Left kidney (tissue), 2 donors: ENCODE measurements around the gene COMMD1. TPM values are rescaled to one million over a fixed set of nuclear protein-coding genes. Genes with fewer than 3 reads are reported as not detected.

ENCODE experiments used
- DNase-seq: peaks from one replicate; pipeline ENCODE4 v3.0.0-alpha.2; 2013
- polyA plus RNA-seq: library from polyadenylated mRNA; unstranded; fragments of 120-200 nt; gene quantifications from one replicate; pipeline ENCODE4 v1.2.1, GENCODE V29; 2013; ENCODE audit not compliant: insufficient read length

The COMMD1 gene
- polyA plus RNA-seq, 1 donor, result 77.0 TPM

DNA sequence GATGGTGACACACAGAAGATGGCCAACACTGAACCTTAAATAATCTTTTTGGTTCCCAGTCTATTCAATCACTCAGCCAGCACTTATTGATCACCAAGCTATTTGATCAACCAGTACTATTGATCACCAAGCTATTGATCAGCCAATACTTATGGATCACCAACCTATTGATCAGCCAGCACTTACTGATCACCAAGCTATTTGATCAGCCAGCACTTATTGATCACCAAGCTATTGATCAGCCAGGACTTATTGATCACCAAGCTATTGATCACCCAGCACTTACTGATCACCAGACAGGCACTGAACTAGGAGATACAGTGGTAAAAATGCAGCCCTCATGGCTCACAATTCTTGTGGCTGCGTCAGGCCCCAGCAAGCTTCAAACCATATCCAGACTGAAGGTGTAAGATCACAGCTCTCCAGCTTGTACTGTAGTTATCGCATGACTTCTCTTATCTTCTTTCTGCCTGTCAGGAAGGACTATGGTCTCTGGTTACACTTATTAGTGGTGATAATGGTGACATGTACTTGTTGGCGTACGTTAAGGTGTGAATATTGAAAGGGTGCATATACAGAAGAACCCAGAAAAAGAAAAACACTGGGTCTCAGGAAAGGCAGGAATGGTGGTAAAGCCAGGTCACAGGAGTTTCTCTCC, 272.0 kb downstream of the COMMD1 start:
- DNase-seq, result no peak

DNA sequence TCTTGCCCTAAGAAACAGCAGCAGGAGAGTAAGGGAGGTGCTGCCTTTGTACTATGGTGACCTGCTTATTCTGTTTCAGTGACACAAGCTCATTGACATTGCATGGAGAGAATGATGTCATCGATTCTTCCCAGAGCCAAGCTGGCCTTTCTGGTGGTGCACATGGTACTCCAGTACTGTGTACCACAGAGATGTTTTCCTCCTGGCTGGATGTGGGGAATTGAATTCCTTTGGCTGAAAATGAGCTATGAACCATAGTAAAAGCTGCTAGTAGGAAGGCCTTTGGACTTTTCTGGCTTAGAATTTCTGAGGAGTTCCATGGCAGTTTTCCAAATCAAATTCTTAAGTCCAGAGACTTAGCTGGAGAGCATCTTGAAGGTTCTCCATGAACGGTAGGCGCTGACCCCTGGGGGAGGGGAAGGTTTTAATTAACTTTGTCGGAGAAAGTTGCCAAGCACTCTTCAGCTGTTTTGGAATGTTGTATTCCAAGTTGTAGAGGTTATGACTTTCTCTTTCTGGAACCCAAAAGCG, 273.3 kb downstream of the COMMD1 start:
- DNase-seq, result no peak

DNA sequence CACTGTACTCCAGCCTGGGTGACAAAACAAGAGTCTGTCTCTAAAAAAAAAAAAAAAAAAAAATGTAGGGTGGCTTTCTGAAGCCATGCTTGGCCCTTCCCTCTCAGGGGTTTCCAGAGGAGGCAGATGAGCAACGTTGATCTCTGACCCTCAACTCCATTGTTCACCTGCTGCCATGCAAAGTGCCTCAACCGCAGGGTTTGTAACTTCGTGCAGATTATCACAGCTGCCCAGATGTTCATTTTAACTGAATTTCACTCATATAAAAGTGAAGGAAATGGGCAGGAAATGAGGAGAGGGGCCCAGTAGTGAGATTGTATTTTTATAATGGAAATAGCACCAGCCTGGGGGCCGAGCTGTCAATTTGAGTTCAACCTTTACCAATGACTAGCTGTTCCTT, 275.5 kb downstream of the COMMD1 start:
- no peak for DNase-seq

DNA sequence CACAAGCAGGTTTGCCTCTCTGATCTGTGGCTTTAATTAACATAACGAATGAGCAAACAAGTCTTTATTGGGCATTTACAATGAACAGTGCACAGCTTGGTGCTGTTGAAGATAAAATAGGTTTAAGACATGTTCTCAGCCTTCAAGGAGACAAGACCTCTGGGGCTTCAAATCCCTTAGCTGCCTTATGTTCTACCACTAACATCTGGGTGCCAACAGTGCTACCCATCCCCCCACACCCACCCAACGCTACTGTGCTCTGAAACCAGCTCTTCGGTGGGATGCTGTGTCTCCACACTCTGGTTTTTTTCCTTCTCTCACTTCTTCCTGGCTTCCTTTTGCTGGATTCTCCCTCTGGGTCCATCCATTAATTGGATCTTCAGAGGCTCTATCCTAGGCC, 276.4 kb downstream of the COMMD1 start:
- DNase-seq, result no peak

DNA sequence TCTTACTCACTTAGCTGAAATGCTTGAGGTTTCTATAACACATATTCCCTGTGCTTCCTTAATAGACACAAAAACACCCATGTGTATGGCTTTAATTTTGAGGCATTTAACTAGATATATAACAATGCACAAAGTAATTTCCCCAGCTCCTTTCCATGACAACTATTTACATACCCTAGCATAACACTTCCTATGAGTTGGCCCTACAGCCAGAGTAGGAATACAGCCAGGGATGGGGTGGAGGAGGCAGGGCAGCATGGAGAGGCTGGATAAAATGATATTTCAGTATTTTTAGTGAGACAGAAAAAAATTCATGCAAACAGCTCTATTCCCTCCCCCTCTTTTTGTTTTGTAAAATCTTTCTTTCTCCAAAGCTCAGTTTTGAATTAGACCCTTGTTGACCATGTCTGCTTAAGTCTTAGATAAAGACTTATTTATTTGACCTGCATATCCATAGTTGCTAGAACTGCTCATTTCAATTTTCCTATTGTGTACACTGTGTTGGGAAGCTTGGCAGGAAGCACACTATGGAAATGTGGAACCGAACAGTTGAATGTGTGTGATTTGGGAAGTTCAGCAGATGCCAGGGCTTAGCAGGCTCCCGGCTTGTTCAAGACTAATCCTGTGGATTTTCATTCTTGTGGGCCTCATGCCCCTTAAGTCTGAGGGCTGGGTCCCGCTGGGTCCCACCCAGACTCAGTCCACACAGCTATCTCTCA, 279.2 kb downstream of the COMMD1 start:
- no peak for DNase-seq

Other genes starting within 250 kb of the COMMD1 start
- 32.7 TPM for gene FAM161A, start 51.6 kb upstream of the COMMD1 start, polyA plus RNA-seq
- gene CCT4, start 17.0 kb upstream of the COMMD1 start, polyA plus RNA-seq, result 186 TPM